T-helper 17 cell (primary cell): ENCODE data around the gene PYHIN1. TPM values are rescaled to one million over a fixed set of nuclear protein-coding genes. Genes with fewer than 3 reads are reported as not detected.
"Not testable (repeated sequence)": the region's sequence is repeated elsewhere in the genome, so short reads cannot be mapped to it uniquely, and the experiment has no call there.

Experiments used
- ATAC-seq: fragments of 150-1000 bp; cut with Tn5 transposase; 2 replicates; pipeline ENCODE4 v1.10.0; 2021; ENCODE audit warnings: mild to moderate bottlenecking, moderate library complexity
- DNase-seq, 3 donors: peaks; one replicate each; pipeline versions ENCODE4 v3.0.0 to v3.0.0-alpha.2; 2020 to 2021
- H3K9me3 ChIP-seq: one replicate; pipeline ENCODE4 v1.7.0; 2013; ENCODE audit warnings: low read length, mild to moderate bottlenecking; ENCODE audit not compliant: control insufficient read depth, poor library complexity, severe bottlenecking
- H3K27ac Mint-ChIP-seq: one replicate; pipeline ENCODE4 v1.8.0; 2022; ENCODE audit warnings: mild to moderate bottlenecking, moderate library complexity, mixed read lengths
- H3K27me3 Mint-ChIP-seq: one replicate; pipeline ENCODE4 v1.8.0; 2022; ENCODE audit warnings: mixed read lengths
- H3K36me3 Mint-ChIP-seq: one replicate; pipeline ENCODE4 v1.8.0; 2022; ENCODE audit warnings: low read depth, mixed read lengths
- H3K4me1 Mint-ChIP-seq: one replicate; pipeline ENCODE4 v1.8.0; 2022; ENCODE audit warnings: mild to moderate bottlenecking, mixed read lengths
- H3K4me3 Mint-ChIP-seq: one replicate; pipeline ENCODE4 v1.8.0; 2022; ENCODE audit warnings: mild to moderate bottlenecking, moderate library complexity, mixed read lengths
- total RNA-seq, 4 donors: library from RNA in 2 of 4; stranded (reverse) in 2 of 4; gene quantifications; one replicate each; pipeline ENCODE4 v1.2.3 and lab custom pipeline; 2022 to 2026

The PYHIN1 gene
- total RNA-seq, 2 donors from 2014 or later: 42.1 to 48.1 TPM

DNA sequence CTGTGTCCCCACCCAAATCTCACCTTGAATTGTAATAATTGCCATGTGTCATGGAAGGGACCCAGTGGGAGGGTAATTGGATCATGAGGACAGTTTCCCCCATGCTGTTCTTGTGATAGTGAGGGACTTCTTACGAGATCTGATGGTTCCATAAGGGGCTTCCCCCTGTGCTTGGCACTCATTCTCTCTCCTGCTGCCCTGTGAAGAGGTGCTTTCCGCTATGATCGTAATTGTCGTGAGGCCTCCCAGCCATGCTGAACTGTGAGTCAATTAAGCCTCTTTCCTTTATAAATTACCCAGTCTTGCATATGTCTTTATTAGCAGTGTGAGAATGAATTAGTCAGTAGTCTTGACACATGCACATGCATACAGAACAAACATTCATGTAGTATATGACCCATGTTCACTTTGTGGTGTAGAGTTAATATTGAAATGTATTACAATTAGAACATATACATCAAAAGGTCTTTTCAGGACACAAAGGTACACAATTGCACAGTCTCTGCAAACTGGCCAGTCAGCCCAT lies 61.5 kb downstream of the PYHIN1 start:
- no peaks in the 10 kb centered on the region for H3K9me3 ChIP-seq
- peaks cover 6% of the 10 kb centered on the region for H3K36me3 Mint-ChIP-seq
- H3K4me1 Mint-ChIP-seq: peaks cover 21% of the 10 kb centered on the region
- ATAC-seq: no peak
- no peak overlapping the region for H3K4me3 Mint-ChIP-seq
- DNase-seq: no peak
- H3K27ac Mint-ChIP-seq: no peak overlapping the region
- no peaks in the 10 kb centered on the region for H3K27me3 Mint-ChIP-seq

DNA sequence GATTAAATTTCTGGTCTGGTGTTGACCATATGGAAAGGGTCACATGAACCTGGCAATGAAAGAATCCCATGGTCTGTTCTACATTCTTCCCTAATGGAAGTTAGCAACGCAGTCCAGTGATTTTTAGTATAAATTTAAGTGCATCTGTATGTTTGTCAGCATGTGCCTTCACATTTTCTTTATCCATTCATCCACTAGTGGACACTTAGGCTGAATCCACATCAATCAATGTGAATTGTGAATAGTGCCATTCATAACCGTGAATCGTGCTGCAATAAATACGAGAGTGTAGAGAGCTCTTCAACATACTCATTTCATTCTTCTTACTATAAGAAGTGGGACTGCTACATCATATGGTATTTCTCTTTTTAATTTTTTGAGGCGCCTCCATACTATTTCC lies 65.6 kb downstream of the PYHIN1 start:
- Mint-ChIP-seq H3K4me3 (peak overlapping the region; percentile 12), H3K27ac (peak overlapping the region; percentile 96), H3K27me3 (no peaks in the 10 kb centered on the region), H3K4me1 (peaks cover 28% of the 10 kb centered on the region), H3K36me3 (no peaks in the 10 kb centered on the region)
- no peak for DNase-seq
- no peaks in the 10 kb centered on the region for H3K9me3 ChIP-seq
- no peak for ATAC-seq

DNA sequence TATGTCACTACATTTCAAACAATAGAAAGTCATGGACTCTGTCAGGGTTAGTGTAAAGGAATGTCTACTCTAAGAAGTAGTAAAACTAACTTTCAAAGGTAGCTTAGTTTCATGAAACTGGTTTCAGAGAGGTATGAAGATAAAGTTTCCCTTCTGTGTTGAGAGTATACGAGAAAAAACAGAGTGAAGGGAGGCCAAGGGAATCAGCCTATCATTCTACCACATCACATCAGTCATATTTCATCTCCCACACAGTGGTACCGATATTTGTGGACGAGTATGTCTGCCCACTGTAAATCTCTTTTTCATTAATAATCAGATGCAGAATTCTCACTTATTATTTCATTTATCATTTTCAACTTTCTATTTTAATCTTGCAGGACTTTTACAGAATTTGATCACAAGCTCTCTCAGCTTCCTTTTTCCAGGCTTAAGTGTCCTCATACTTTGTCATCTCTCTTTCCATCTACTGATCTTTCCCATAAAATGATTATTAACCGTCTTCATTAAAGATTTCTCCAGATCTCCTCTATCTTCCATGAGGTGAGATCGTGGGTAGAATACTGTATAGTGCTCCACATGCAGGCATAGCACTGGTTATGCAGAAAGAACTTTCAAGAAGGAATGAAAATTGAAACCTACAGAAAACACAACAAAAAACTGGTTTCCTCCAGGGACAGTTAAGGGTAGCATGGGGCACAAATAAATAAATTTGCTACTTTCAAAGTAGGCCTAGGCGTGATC lies 66.9 kb downstream of the PYHIN1 start:
- peak overlapping the region; percentile 96 for H3K27ac Mint-ChIP-seq
- no peaks in the 10 kb centered on the region for H3K9me3 ChIP-seq
- no peaks in the 10 kb centered on the region for H3K27me3 Mint-ChIP-seq
- no peaks in the 10 kb centered on the region for H3K36me3 Mint-ChIP-seq
- DNase-seq: no peak
- H3K4me1 Mint-ChIP-seq: peaks cover 28% of the 10 kb centered on the region
- ATAC-seq: peak; percentile 44
- H3K4me3 Mint-ChIP-seq: peak overlapping the region; percentile 87

DNA sequence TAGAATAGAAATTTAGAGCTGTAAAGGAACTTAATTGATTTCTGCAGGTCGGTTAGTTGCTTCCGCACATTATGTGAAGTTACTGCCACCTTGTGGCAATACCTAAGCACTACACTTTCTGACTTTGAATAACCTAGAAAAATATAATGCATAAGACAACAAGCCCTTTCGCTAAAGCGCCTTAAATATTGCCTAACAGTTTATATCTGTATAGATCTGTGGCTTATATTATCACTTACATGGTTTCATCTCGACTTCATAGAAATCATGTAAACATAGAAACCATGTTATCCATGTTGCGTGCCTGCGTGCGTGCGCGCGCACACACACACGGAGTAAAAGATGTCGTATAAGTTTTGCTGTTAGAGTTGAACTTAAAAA lies 67.4 kb downstream of the PYHIN1 start:
- peak in 1 of 3 donors; percentile 32 for DNase-seq
- Mint-ChIP-seq H3K36me3 (no peaks in the 10 kb centered on the region), H3K27ac (peak overlapping the region; percentile 96), H3K4me1 (peaks cover 28% of the 10 kb centered on the region), H3K27me3 (no peaks in the 10 kb centered on the region), H3K4me3 (peak overlapping the region; percentile 87)
- peak; percentile 66 for ATAC-seq
- no peaks in the 10 kb centered on the region for H3K9me3 ChIP-seq

DNA sequence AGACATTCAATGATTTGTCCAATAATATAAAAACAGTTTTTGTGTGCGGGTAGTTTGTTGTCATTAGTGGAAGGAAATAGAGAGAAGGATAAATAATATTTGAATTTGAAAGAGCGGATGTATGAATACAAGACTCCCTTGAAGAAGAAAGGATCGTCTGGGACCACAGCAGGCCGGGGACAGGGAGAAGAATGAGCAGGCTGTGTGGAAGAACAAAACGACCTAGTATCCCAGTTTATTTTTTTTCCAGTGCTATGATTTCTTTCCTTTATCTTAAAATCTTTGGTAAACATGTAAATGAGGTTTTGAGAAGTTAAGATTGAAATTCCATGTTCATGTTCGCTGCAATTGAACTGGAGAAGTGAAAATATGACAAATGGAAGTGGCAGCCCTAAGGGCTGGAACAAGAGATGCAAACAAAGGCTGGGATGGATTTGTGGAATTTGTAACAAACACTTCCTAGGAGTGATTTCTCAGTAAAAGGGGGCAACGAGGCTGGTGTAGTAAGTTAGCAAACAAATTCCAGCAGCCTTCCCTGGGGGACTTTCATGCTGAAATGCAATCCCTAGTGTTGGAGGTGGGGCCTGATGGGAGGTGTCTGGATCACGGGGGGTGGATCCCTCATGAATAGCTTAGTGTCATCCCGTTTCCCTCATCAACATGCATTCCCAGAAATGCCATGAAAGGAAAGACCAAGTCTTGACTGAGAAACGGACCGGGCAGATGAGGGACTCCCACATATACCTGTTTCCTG lies 68.1 kb downstream of the PYHIN1 start:
- no peak overlapping the region for H3K4me3 Mint-ChIP-seq
- H3K27me3 Mint-ChIP-seq: no peaks in the 10 kb centered on the region
- H3K4me1 Mint-ChIP-seq: peaks cover 28% of the 10 kb centered on the region
- H3K9me3 ChIP-seq: no peaks in the 10 kb centered on the region
- ATAC-seq (no peak), DNase-seq (no peak)
- no peak overlapping the region for H3K27ac Mint-ChIP-seq
- no peaks in the 10 kb centered on the region for H3K36me3 Mint-ChIP-seq

DNA sequence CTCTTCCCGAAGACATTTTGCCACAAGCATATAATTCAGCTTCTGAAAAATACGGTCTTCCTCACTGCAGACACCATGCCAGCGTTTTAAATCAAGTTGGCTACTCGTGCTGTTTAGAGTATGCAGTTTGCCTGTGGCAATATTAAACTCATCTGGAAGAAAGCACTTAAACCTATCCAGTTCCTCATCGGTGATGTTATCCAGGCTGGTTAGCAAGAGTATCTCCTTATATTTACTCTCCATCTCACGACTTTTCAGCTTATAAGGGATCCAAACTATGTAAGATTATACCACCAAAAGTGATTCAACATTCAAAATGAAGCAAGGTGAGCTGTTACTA lies 68.7 kb downstream of the PYHIN1 start:
- no peaks in the 10 kb centered on the region for H3K9me3 ChIP-seq
- H3K4me3 Mint-ChIP-seq: no peak overlapping the region
- ATAC-seq (no peak), DNase-seq (no peak)
- no peak overlapping the region for H3K27ac Mint-ChIP-seq
- H3K36me3 Mint-ChIP-seq: no peaks in the 10 kb centered on the region
- H3K27me3 Mint-ChIP-seq: no peaks in the 10 kb centered on the region
- H3K4me1 Mint-ChIP-seq: peaks cover 29% of the 10 kb centered on the region

DNA sequence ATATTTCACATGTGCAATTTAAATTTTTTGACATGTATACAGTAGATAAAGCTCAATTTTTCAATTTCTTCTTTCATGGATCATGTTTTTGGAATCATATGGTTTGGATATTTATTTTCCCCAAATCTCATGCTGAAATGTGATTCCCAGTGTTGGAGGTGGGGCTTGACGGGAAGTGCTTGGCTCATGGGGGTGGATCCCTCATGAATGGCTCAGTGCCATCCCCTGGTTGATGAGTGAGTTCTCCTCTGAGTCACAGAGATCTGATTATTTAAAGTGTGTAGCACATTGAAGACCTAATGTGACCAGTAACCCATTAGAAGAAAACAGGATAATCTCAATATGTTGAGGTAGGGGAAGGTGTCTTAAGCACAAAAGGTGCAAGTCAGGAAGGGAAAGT lies 69.3 kb downstream of the PYHIN1 start:
- no peaks in the 10 kb centered on the region for H3K36me3 Mint-ChIP-seq
- peaks cover 29% of the 10 kb centered on the region for H3K4me1 Mint-ChIP-seq
- no peaks in the 10 kb centered on the region for H3K9me3 ChIP-seq
- H3K27me3 Mint-ChIP-seq: no peaks in the 10 kb centered on the region
- H3K27ac Mint-ChIP-seq: peak overlapping the region; percentile 45
- ATAC-seq (no peak), DNase-seq (no peak)
- no peak overlapping the region for H3K4me3 Mint-ChIP-seq

DNA sequence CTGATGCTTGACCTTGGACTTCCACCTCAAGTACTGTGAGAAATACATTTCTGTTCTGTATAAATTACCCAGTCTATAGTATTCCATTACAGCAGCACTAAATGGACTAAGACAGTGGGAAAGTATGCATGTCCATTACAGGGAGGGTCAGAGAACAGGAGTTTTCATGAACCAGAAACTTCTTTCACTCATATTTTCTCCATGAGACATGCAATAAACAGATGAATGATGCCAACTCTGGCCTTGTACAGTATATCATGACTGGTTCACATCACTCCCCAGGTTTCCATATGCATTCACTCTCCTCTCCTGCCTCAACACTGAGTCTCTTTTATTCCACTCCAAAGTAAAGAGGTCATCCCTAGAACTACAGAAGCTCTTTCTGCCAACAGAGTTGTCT lies 73.8 kb downstream of the PYHIN1 start:
- no peak overlapping the region for H3K27ac Mint-ChIP-seq
- DNase-seq (no peak), ATAC-seq (no peak)
- H3K4me3 Mint-ChIP-seq: no peak overlapping the region
- H3K9me3 ChIP-seq: no peaks in the 10 kb centered on the region
- H3K27me3 Mint-ChIP-seq: no peaks in the 10 kb centered on the region
- peaks cover 24% of the 10 kb centered on the region for H3K4me1 Mint-ChIP-seq
- H3K36me3 Mint-ChIP-seq: peaks cover 3% of the 10 kb centered on the region

DNA sequence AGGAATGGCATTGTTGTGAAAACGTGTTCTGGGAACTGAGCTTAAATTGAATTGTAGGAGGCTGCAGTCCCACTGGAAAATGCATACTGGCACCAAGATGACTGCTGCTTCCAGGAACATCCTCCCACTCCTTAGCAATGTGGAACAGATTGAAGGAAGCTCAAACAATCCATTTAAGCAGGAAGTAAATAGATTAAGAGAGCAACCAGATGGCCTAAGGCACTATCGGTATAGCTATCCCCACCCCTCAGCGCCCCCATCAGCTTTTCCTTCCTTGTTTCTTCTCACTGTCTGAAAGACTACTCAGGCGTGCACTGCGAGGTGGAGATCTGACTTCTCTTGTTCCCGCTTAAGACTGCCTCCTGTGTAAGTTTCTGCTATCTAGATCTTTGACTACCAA lies 74.3 kb downstream of the PYHIN1 start:
- ATAC-seq: no peak
- H3K36me3 Mint-ChIP-seq: peaks cover 4% of the 10 kb centered on the region
- H3K4me1 Mint-ChIP-seq: peaks cover 23% of the 10 kb centered on the region
- H3K27me3 Mint-ChIP-seq: no peaks in the 10 kb centered on the region
- DNase-seq: no peak
- no peaks in the 10 kb centered on the region for H3K9me3 ChIP-seq
- no peak overlapping the region for H3K4me3 Mint-ChIP-seq
- peak overlapping the region; percentile 43 for H3K27ac Mint-ChIP-seq

DNA sequence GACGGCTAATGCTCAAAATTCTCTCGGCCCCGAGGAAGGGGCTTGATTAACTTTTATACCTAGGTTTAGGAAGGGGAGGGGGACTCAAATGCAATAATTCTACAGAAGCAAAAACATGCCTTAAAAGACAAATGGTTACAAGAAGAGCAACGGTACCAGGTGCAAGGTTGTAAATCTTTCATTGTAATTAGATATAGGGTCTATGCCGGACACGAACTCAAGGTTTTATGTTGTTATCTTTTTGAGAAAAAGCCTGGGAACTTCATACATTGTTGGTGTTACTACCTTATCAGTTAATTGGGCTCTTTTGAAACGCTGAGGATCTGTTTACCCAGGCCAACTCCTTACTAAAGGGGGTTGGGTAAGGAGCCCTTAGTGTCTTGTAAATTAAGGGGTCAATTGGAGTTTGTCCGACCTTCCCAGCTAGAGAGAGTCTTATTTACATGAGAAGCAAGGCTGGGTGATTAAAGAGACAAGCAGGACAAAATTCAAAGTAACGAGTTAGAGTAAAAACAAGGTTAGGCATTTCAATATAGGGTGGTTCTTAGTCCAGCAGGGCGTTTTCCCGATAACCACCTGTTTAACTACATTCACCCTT lies 75.0 kb downstream of the PYHIN1 start:
- H3K4me3 Mint-ChIP-seq, H3K27me3 Mint-ChIP-seq, H3K36me3 Mint-ChIP-seq, DNase-seq, ATAC-seq, H3K9me3 ChIP-seq: not testable (repeated sequence)
- H3K4me1 Mint-ChIP-seq: peaks cover 23% of the 10 kb centered on the region
- peak overlapping the region; percentile 43 for H3K27ac Mint-ChIP-seq

DNA sequence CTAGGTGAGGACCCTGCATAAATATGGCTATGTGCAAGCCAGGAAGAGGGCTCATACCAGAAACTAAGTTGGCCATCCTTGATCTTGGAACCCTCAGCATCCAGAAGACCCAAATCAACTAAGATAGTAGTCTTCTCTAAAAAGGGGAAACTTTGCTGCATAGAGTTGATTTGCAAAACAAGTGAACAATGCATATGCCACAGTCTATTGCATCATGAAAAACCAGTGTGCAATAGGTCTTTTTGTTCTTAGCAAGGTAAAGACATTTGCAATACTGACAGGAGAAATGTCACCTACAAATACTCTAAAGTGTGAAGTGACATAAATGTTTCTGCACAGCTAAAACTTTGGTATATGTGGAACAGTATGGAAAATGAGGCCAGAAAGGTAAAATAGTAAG lies 76.4 kb downstream of the PYHIN1 start:
- H3K4me1 Mint-ChIP-seq: peaks cover 30% of the 10 kb centered on the region

DNA sequence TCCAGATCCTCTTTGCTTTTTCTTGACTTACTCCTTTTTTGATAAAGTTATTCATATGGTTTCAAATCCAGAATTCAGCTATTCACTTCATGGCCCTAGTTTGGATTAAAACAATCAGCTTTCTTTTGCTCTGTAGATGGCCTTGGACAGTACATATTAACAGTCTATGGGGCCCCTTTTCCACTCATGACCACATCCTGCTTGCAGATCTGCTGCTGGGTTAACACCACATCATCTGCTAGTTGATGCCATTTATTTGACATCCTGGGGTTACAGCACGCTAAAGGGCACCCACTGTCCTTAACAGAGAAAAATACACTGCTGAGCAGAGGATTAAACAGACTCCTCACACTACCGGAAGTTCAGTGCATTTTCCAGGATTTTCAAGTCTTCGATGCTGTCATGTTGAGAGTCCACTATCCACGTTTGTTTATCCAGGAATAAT lies 77.4 kb downstream of the PYHIN1 start:
- DNase-seq (no peak), ATAC-seq (peak; percentile 70)
- Mint-ChIP-seq H3K4me3 (peak overlapping the region; percentile 83), H3K27me3 (no peaks in the 10 kb centered on the region), H3K36me3 (peaks cover 12% of the 10 kb centered on the region), H3K27ac (peak overlapping the region; percentile 99), H3K4me1 (peaks cover 36% of the 10 kb centered on the region)
- H3K9me3 ChIP-seq: no peaks in the 10 kb centered on the region

More for the DNA sequence above, 76.4 kb downstream of the PYHIN1 start:
- Mint-ChIP-seq H3K4me3 (no peak overlapping the region), H3K27ac (peak overlapping the region; percentile 99), H3K36me3 (peaks cover 9% of the 10 kb centered on the region), H3K27me3 (no peaks in the 10 kb centered on the region)
- no peaks in the 10 kb centered on the region for H3K9me3 ChIP-seq
- no peak for ATAC-seq
- DNase-seq: no peak

DNA sequence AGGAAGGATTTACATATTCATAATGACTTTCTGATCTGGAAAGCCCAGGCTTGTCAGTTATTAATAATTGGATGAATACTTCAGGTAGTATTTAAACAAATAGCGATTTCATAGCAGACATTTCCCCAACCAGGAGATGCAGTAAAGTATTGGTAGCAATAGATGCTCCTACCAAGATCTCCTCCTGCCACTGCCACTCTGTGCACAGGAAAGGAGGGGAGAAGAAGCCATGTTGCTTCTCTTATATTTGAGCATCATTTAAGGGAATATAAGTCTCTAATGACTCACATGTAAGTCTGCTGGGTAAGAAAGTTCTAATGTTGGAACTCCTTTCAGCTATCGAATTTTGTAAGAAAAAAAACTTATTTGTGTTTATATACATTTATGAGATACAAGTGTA lies 77.9 kb downstream of the PYHIN1 start:
- H3K36me3 Mint-ChIP-seq: peaks cover 14% of the 10 kb centered on the region
- peaks cover 41% of the 10 kb centered on the region for H3K4me1 Mint-ChIP-seq
- H3K27ac Mint-ChIP-seq: peak overlapping the region; percentile 99
- no peaks in the 10 kb centered on the region for H3K9me3 ChIP-seq
- peak overlapping the region; percentile 96 for H3K4me3 Mint-ChIP-seq
- ATAC-seq (peak; percentile 32), DNase-seq (no peak)
- H3K27me3 Mint-ChIP-seq: no peaks in the 10 kb centered on the region
